ENCODE measurements around the gene TRPV3. TPM values are rescaled to one million over a fixed set of nuclear protein-coding genes. Genes with fewer than 3 reads are reported as not detected.
"Not testable (repeated sequence)": the region's sequence is repeated elsewhere in the genome, so short reads cannot be mapped to it uniquely, and the experiment has no call there.

The TRPV3 gene
- total RNA-seq, 1 donor from 2014 or later, result 0.16 TPM

GRCh38 chr17:3531266-3532101, 26.1 kb downstream of the TRPV3 start:
- H3K4me3 Mint-ChIP-seq, result no peak overlapping the region
- no peaks in the 10 kb centered on the region for H3K36me3 Mint-ChIP-seq (ENCODE audit: low read depth)
- H3K9me3 Mint-ChIP-seq, result no peaks in the 10 kb centered on the region
- no peak overlapping the region for H3K27ac Mint-ChIP-seq
- no peak for DNase-seq
- H3K4me1 Mint-ChIP-seq, result peaks cover 6% of the 10 kb centered on the region
- H3K27me3 Mint-ChIP-seq, result peaks cover 6% of the 10 kb centered on the region
- intact Hi-C loops (cut with micrococcal nuclease), result no loop called here

- Mint-ChIP-seq H3K27me3 (peaks cover 2% of the 10 kb centered on the region), H3K9me3 (no peaks in the 10 kb centered on the region), H3K4me1 (peaks cover 4% of the 10 kb centered on the region), H3K4me3 (no peak overlapping the region), H3K36me3 (ENCODE audit: low read depth) (no peaks in the 10 kb centered on the region), H3K27ac (no peak overlapping the region)
- intact Hi-C loops (cut with micrococcal nuclease), result no loop called here
- no peak for DNase-seq
These were observed 27.5 kb downstream of the TRPV3 start for GRCh38 chr17:3529817-3530741.

GRCh38 chr17:3528880-3529511, 28.6 kb downstream of the TRPV3 start:
- no peaks in the 10 kb centered on the region for H3K4me1 Mint-ChIP-seq
- H3K27ac Mint-ChIP-seq, result no peak overlapping the region
- H3K27me3 Mint-ChIP-seq, result no peaks in the 10 kb centered on the region
- DNase-seq, result no peak
- no peak overlapping the region for H3K4me3 Mint-ChIP-seq
- no peaks in the 10 kb centered on the region for H3K9me3 Mint-ChIP-seq
- intact Hi-C loops (cut with micrococcal nuclease), result no loop called here
- no peaks in the 10 kb centered on the region for H3K36me3 Mint-ChIP-seq (ENCODE audit: low read depth)

GRCh38 chr17:3528403-3528851, 29.2 kb downstream of the TRPV3 start:
- DNase-seq, result no peak
- Mint-ChIP-seq H3K27ac (no peak overlapping the region), H3K36me3 (ENCODE audit: low read depth) (no peaks in the 10 kb centered on the region), H3K27me3 (no peaks in the 10 kb centered on the region), H3K4me3 (no peak overlapping the region), H3K4me1 (no peaks in the 10 kb centered on the region), H3K9me3 (no peaks in the 10 kb centered on the region)
- intact Hi-C loops (cut with micrococcal nuclease), result no loop called here

- H3K27me3 Mint-ChIP-seq, result no peaks in the 10 kb centered on the region
- intact Hi-C loops (cut with micrococcal nuclease), result no loop called here
- H3K4me3 Mint-ChIP-seq, result no peak overlapping the region
- no peaks in the 10 kb centered on the region for H3K4me1 Mint-ChIP-seq
- H3K27ac Mint-ChIP-seq, result no peak overlapping the region
- no peaks in the 10 kb centered on the region for H3K36me3 Mint-ChIP-seq (ENCODE audit: low read depth)
- no peaks in the 10 kb centered on the region for H3K9me3 Mint-ChIP-seq
- DNase-seq, result no peak
These were observed 29.7 kb downstream of the TRPV3 start for GRCh38 chr17:3527896-3528295.

- no peaks in the 10 kb centered on the region for H3K9me3 Mint-ChIP-seq
- H3K27ac Mint-ChIP-seq, result no peak overlapping the region
- H3K27me3 Mint-ChIP-seq, result no peaks in the 10 kb centered on the region
- no peak overlapping the region for H3K4me3 Mint-ChIP-seq
- no peaks in the 10 kb centered on the region for H3K4me1 Mint-ChIP-seq
- DNase-seq, result no peak
- no peaks in the 10 kb centered on the region for H3K36me3 Mint-ChIP-seq (ENCODE audit: low read depth)
- intact Hi-C loops (cut with micrococcal nuclease), result no loop called here
These were observed 30.1 kb downstream of the TRPV3 start for GRCh38 chr17:3527468-3527867.

- no peak overlapping the region for H3K27ac Mint-ChIP-seq
- intact Hi-C loops (cut with micrococcal nuclease), result no loop called here
- no peaks in the 10 kb centered on the region for H3K36me3 Mint-ChIP-seq (ENCODE audit: low read depth)
- DNase-seq, result no peak
- no peaks in the 10 kb centered on the region for H3K27me3 Mint-ChIP-seq
- H3K4me1 Mint-ChIP-seq, result no peaks in the 10 kb centered on the region
- H3K4me3 Mint-ChIP-seq, result no peak overlapping the region
- no peaks in the 10 kb centered on the region for H3K9me3 Mint-ChIP-seq
These were observed 30.6 kb downstream of the TRPV3 start for GRCh38 chr17:3526971-3527370.

GRCh38 chr17:3526491-3526890, 31.1 kb downstream of the TRPV3 start:
- DNase-seq, result no peak
- Mint-ChIP-seq H3K27me3 (no peaks in the 10 kb centered on the region), H3K9me3 (no peaks in the 10 kb centered on the region), H3K4me3 (no peak overlapping the region), H3K36me3 (ENCODE audit: low read depth) (no peaks in the 10 kb centered on the region), H3K27ac (no peak overlapping the region), H3K4me1 (no peaks in the 10 kb centered on the region)
- intact Hi-C loops (cut with micrococcal nuclease), result no loop called here

GRCh38 chr17:3524024-3524423, 33.6 kb downstream of the TRPV3 start:
- H3K27me3 Mint-ChIP-seq, result no peaks in the 10 kb centered on the region
- intact Hi-C loops (cut with micrococcal nuclease), result no loop called here
- no peaks in the 10 kb centered on the region for H3K4me1 Mint-ChIP-seq
- no peaks in the 10 kb centered on the region for H3K9me3 Mint-ChIP-seq
- no peak overlapping the region for H3K27ac Mint-ChIP-seq
- DNase-seq, result no peak
- H3K36me3 Mint-ChIP-seq (ENCODE audit: low read depth), result no peaks in the 10 kb centered on the region
- no peak overlapping the region for H3K4me3 Mint-ChIP-seq

GRCh38 chr17:3519472-3519871, 38.1 kb downstream of the TRPV3 start:
- H3K27ac Mint-ChIP-seq; DNase-seq; H3K4me1 Mint-ChIP-seq; intact Hi-C loops (cut with micrococcal nuclease); H3K36me3 Mint-ChIP-seq (ENCODE audit: low read depth); H3K27me3 Mint-ChIP-seq; H3K9me3 Mint-ChIP-seq; H3K4me3 Mint-ChIP-seq: not testable (repeated sequence)

- Mint-ChIP-seq H3K9me3 (no peaks in the 10 kb centered on the region), H3K27me3 (no peaks in the 10 kb centered on the region), H3K4me1 (no peaks in the 10 kb centered on the region), H3K4me3 (no peak overlapping the region), H3K27ac (no peak overlapping the region), H3K36me3 (ENCODE audit: low read depth) (no peaks in the 10 kb centered on the region)
- intact Hi-C loops (cut with micrococcal nuclease), result no loop called here
- DNase-seq, result no peak
These were observed 42.7 kb downstream of the TRPV3 start for GRCh38 chr17:3514873-3515272.

- H3K9me3 Mint-ChIP-seq; H3K27me3 Mint-ChIP-seq; H3K36me3 Mint-ChIP-seq (ENCODE audit: low read depth); H3K4me3 Mint-ChIP-seq; DNase-seq; intact Hi-C loops (cut with micrococcal nuclease); H3K27ac Mint-ChIP-seq; H3K4me1 Mint-ChIP-seq: not testable (repeated sequence)
These were observed 43.4 kb downstream of the TRPV3 start for GRCh38 chr17:3514167-3514566.

GRCh38 chr17:3513305-3514035, 44.1 kb downstream of the TRPV3 start:
- no peak overlapping the region for H3K27ac Mint-ChIP-seq
- H3K4me3 Mint-ChIP-seq, result no peak overlapping the region
- H3K9me3 Mint-ChIP-seq, result no peaks in the 10 kb centered on the region
- H3K36me3 Mint-ChIP-seq (ENCODE audit: low read depth), result no peaks in the 10 kb centered on the region
- DNase-seq, result no peak
- H3K4me1 Mint-ChIP-seq, result no peaks in the 10 kb centered on the region
- H3K27me3 Mint-ChIP-seq, result no peaks in the 10 kb centered on the region
- intact Hi-C loops (cut with micrococcal nuclease), result no loop called here
